SH-SY5Y (cell line): ENCODE results near the gene CAPN1.

Experiments
- GATA2 ChIP-seq: IDR thresholded peaks from 2 replicates; pipeline ENCODE4 v1.6.1; 2011; ENCODE audit warnings: mild to moderate bottlenecking, low read depth, low read length
- GATA3 ChIP-seq: IDR thresholded peaks from 2 replicates; pipeline ENCODE4 v1.6.1; 2011; ENCODE audit warnings: low read depth, mild to moderate bottlenecking, low read length, moderate library complexity

GRCh38 chr11:65133724-65134123, 48.0 kb upstream of the CAPN1 start:
- TF ChIP-seq GATA3 (no peak), GATA2 (no peak)
